K562 (cell line): ENCODE measurements around the gene BACH1. TPM values are rescaled to one million over a fixed set of nuclear protein-coding genes. Genes with fewer than 3 reads are reported as not detected.

Experiments
- ATAC-seq: fragments of 200-7000 bp; cut with Tn5 transposase; 3 replicates; pipeline ENCODE4 v1.9.1; 2020; ENCODE audit warnings: moderate library complexity
- BruUV-seq: library from RNA; stranded (reverse); fragments of 400-500 nt; replicated peaks from 2 replicates; lab custom pipeline; 2021; lab: Mats Ljungman, UMichigan
- CTCF ChIA-PET: fragments of 300-600 bp; formaldehyde crosslinking; extraction: SDS; loops from one replicate; lab custom pipeline; 2021; ENCODE audit warnings: low intra/inter-chr PET ratio; lab: Yijun Ruan, JAX
- POLR2A ChIA-PET: fragments of 300-600, 350-650 bp; sonication (Branson Sonifier 250); formaldehyde crosslinking; extraction: SDS; loops from one replicate; lab custom pipeline; 2021; ENCODE audit warnings: antibody characterized with exemption, inconsistent platforms; lab: Yijun Ruan, JAX
- DNase-seq, 4 experiments: peaks; one replicate each; pipeline versions ENCODE4 v3.0.0 to v3.0.0-alpha.2; 2011 to 2018; ENCODE audit warnings: low spot score in 3 of 4, mixed read lengths in 3 of 4; ENCODE audit errors: extremely low read depth in 1 of 4
- FAIRE-seq: peaks from 2 replicates; lab custom pipeline; 2011; peaks lifted over from hg19 to GRCh38; lab: Jason Lieb, UNC
- H2AFZ ChIP-seq: 2 replicates; pipeline ENCODE4 v1.6.0; 2011; ENCODE audit warnings: low read depth, low read length, control low read depth, inconsistent platforms
- H3K27ac ChIP-seq: fragments of 200-600 bp; 3 replicates; pipeline ENCODE4 v1.8.0; 2011; ENCODE audit warnings: low read depth, mild to moderate bottlenecking, control low read depth, inconsistent platforms, low read length, moderate library complexity, mixed read lengths; ENCODE audit errors: extremely low read depth
- H3K27me3 ChIP-seq, 2 experiments: fragments of 300-600 bp in 1 of 2; 2 replicates in 1 of 2; 3 replicates in 1 of 2; pipeline versions ENCODE4 v1.6.0 to v1.8.0; 2011; ENCODE audit warnings: inconsistent platforms in 2 of 2, low read length in 2 of 2, mild to moderate bottlenecking in 1 of 2, mixed read lengths in 1 of 2, moderate library complexity in 1 of 2; ENCODE audit not compliant: control insufficient read depth in 2 of 2, insufficient read depth in 2 of 2
- H3K36me3 ChIP-seq: fragments of 300-600 bp; 3 replicates; pipeline ENCODE4 v1.8.0; 2011; ENCODE audit warnings: mild to moderate bottlenecking, low read length, inconsistent platforms; ENCODE audit not compliant: control insufficient read depth, insufficient read depth
- H3K4me1 ChIP-seq, 2 experiments: fragments of 200-600 bp in 1 of 2; replicated peaks in 1 of 2; 2 replicates in 1 of 2; 3 replicates in 1 of 2; pipeline versions ENCODE4 v1.5.1 to v1.8.0; 2011; ENCODE audit warnings: inconsistent platforms in 2 of 2, low read length in 2 of 2, mild to moderate bottlenecking in 1 of 2, mixed read lengths in 1 of 2, moderate library complexity in 1 of 2; ENCODE audit not compliant: control insufficient read depth in 2 of 2, insufficient read depth in 2 of 2
- H3K4me2 ChIP-seq: 2 replicates; pipeline ENCODE4 v1.6.1; 2011; ENCODE audit warnings: low read length, control low read depth, inconsistent platforms, mixed read lengths; ENCODE audit not compliant: insufficient read depth
- H3K4me3 ChIP-seq: fragments of 200-600 bp; sonication (generic), shearing (Covaris generic); 2 replicates; pipeline ENCODE4 v1.5.1; 2016; ENCODE audit warnings: control low read depth, inconsistent platforms
- H3K79me2 ChIP-seq: fragments of 200-600 bp; 3 replicates; pipeline ENCODE4 v1.8.0; 2011; ENCODE audit warnings: low read length, inconsistent platforms; ENCODE audit not compliant: control insufficient read depth, insufficient read depth
- H3K9ac ChIP-seq, 2 experiments: 2 replicates each; pipeline versions ENCODE4 v1.6.0 to v1.6.1; 2011; ENCODE audit warnings: low read depth in 2 of 2, low read length in 2 of 2, control low read depth in 1 of 2, inconsistent platforms in 1 of 2, mild to moderate bottlenecking in 1 of 2, mixed read lengths in 1 of 2; ENCODE audit not compliant: insufficient read depth in 1 of 2
- H3K9me1 ChIP-seq: one replicate; pipeline ENCODE4 v1.6.0; 2011; ENCODE audit warnings: inconsistent platforms, mild to moderate bottlenecking, low read length, moderate library complexity; ENCODE audit not compliant: control insufficient read depth, insufficient read depth
- H3K9me3 ChIP-seq: replicated peaks from 2 replicates; pipeline ENCODE4 v1.5.1; 2011; ENCODE audit warnings: low read depth, low read length, inconsistent platforms; ENCODE audit not compliant: control insufficient read depth, insufficient read depth
- H4K20me1 ChIP-seq: replicated peaks from 2 replicates; pipeline ENCODE4 v1.6.1; 2011; ENCODE audit warnings: low read length, inconsistent platforms, mixed read lengths; ENCODE audit not compliant: control insufficient read depth, insufficient read depth
- BMI1 ChIP-seq: fragments of 150-350 bp; IDR thresholded peaks from 2 replicates; pipeline ENCODE4 v1.6.1; 2014; ENCODE audit warnings: low read length
- CEBPB ChIP-seq: fragments of 450-650 bp; IDR thresholded peaks from 2 replicates; pipeline ENCODE4 v1.6.1; 2016; ENCODE audit warnings: missing genetic modification characterization, missing compliant biosample characterization
- ETV5 ChIP-seq: sonication (generic); formaldehyde crosslinking; IDR thresholded peaks from 2 replicates; pipeline ENCODE4 v1.4.0; 2020; ENCODE audit warnings: low read depth, mild to moderate bottlenecking, missing genetic modification reagents
- IRF9 ChIP-seq: fragments of 450-650 bp; IDR thresholded peaks from 2 replicates; pipeline ENCODE4 v1.6.1; 2016; ENCODE audit warnings: missing biosample characterization, missing genetic modification characterization
- JUND ChIP-seq, 2 experiments: IDR thresholded peaks; 2 replicates in 1 of 2; 3 replicates in 1 of 2; pipeline ENCODE4 v1.6.1; 2011; ENCODE audit warnings: borderline replicate concordance in 2 of 2, low read depth in 2 of 2, low read length in 2 of 2, improper control_type of control experiment in 1 of 2, missing biosample characterization in 1 of 2, missing genetic modification characterization in 1 of 2, missing genetic modification reagents in 1 of 2
- RFX7 ChIP-seq: fragments of 250-450 bp; sonication (Bioruptor Pico); IDR thresholded peaks from 2 replicates; pipeline ENCODE4 v1.5.1; 2021; ENCODE audit warnings: mild to moderate bottlenecking
- ZNF449 ChIP-seq: fragments of 250-450 bp; sonication (Bioruptor Pico); IDR thresholded peaks from 2 replicates; pipeline ENCODE4 v1.8.0; 2022; ENCODE audit warnings: moderate library complexity, mild to moderate bottlenecking, inconsistent platforms
- ZNF589 ChIP-seq: fragments of 200-800 bp; sonication (Bioruptor generic); IDR thresholded peaks from 2 replicates; pipeline ENCODE4 v1.6.1; 2016; ENCODE audit warnings: low read depth, missing genetic modification characterization, missing compliant biosample characterization
- WGBS: fragments of 100-300 bp; shearing (Covaris generic); methylation state at CpG from one replicate; pipeline ENCODE4 v1.1.6; 2016; ENCODE audit warnings: low coverage, mixed read lengths; ENCODE audit not compliant: insufficient coverage; ENCODE audit errors: missing lambda C conversion rate; 5-methylcytosine and 5-hydroxymethylcytosine counted together
- in situ Hi-C: fragments of 300-500 bp; cut with MboI; formaldehyde crosslinking; loops from 4 replicates; pipeline ENCODE4 v1.15.0; 2018; ENCODE audit warnings: inconsistent platforms, mixed read lengths
- intact Hi-C: fragments of 100-400 bp; cut with micrococcal nuclease; formaldehyde crosslinking; loops from 2 replicates; pipeline ENCODE4 v1.14.2; 2022
- polyA plus RNA-seq, 8 experiments: library from polyadenylated mRNA; depleted of rRNA in 4 of 8; stranded (reverse) in 5 of 8; unstranded in 3 of 8; fragments of >200 nt; fragmentation: Nextera tagmentation in 2 of 8; fragmentation: Illumina TruSeq in 1 of 8; extraction: Ambion mirVana in 2 of 8; extraction: Trizol in 1 of 8; gene quantifications; 2 replicates each; pipeline versions ENCODE4 v1.2.1 to v1.2.3, GENCODE V29; 2011 to 2014; ENCODE audit warnings: inconsistent platforms in 1 of 8, missing spikeins in 1 of 8
- total RNA-seq, 7 experiments: library from RNA; depleted of rRNA in 6 of 7; stranded (reverse); fragments of >200 nt in 6 of 7; fragmentation: Illumina TruSeq in 2 of 7; extraction: Trizol in 2 of 7; gene quantifications; 2 replicates each; pipeline versions ENCODE4 v1.2.1 to v1.2.3, GENCODE V29; 2011 to 2021; ENCODE audit warnings: low replicate concordance in 1 of 7

Gene BACH1
- total and polyA plus RNA-seq, 9 of the 15 experiments (the other 6 are each of a cell fraction or from before 2014, with no cell fraction given) = 10.6 to 58.5 (median 28.6) TPM

GRCh38 chr21:29390778-29391177 is 92.1 kb downstream of the BACH1 start:
- ATAC-seq = no peak
- Histone ChIP-seq H3K36me3 (no peaks in the 10 kb centered on the region), H3K9me3 (no peaks in the 10 kb centered on the region), H3K4me2 (no peak overlapping the region), H3K27me3 (no peaks in the 10 kb centered on the region), H3K4me1 (no peaks in the 10 kb centered on the region), H3K9ac (no peak overlapping the region), H2AFZ (no peak overlapping the region), H3K4me3 (no peak overlapping the region), H4K20me1 (no peaks in the 10 kb centered on the region), H3K9me1 (no peaks in the 10 kb centered on the region)
- no peak for DNase-seq
- no TSS peak for BruUV-seq
- intact Hi-C loops = no loop called here
- WGBS = 84% methylated on average over 2 of the region's 2 CpGs
- no peak for FAIRE-seq
- in situ Hi-C loops = no loop called here
- CTCF ChIA-PET = no interaction called here
- TF ChIP-seq CEBPB (tag) (no peak), JUND (IDR thresholded peaks at IDR 0.05; ENCODE audit: borderline replicate concordance, low read depth, low read length) (no peak), JUND (tag; IDR thresholded peaks at IDR 0.05; ENCODE audit: borderline replicate concordance, low read depth, low read length) (no peak), IRF9 (tag) (no peak), RFX7 (no peak)
- TF ChIP-seq, all 486 proteins: peak for 0
- no peak overlapping the region for H3K27ac ChIP-seq
- H3K79me2 ChIP-seq = no peaks in the 10 kb centered on the region
- POLR2A ChIA-PET = interaction anchor here (0.6 kb wide), 1 partner anchor 592 kb away, joined by 3 read pairs; no protein-coding TSS in a partner anchor

DNA sequence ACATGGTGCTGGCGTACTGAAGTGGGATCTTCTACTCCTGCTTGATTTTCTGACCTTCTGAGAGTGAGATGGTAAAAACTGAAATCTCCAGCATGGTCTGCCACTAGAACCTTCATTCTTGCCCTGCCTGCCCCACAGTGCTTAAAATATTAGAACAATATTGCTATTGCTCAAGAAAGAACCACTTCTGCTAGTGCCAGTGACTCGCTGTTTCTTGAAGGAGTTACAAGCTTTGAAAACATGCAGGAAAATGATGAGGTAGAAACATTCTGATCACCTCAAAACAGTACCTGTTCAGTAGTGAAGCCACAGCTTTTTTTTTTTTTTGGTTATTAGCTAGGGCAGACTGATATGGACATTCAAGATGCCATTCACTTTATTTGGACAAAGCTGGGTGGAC is 95.3 kb downstream of the BACH1 start:
- WGBS = 98% methylated on average over 2 of the region's 2 CpGs
- no peak overlapping the region for H3K4me3 ChIP-seq
- no peak for DNase-seq
- TF ChIP-seq ZNF589 = no peak
- TF ChIP-seq ETV5 (CRISPR knock-in tag) = no peak
- no peak for TF ChIP-seq ZNF449 (CRISPR knock-in tag)
- no peak for TF ChIP-seq BMI1
- FAIRE-seq = no peak
- CTCF ChIA-PET = no interaction called here
- no peaks in the 10 kb centered on the region for H3K79me2 ChIP-seq
- no peaks in the 10 kb centered on the region; a peak in 1 of 5 replicates for H3K4me1 ChIP-seq
- H3K36me3 ChIP-seq = no peaks in the 10 kb centered on the region
- H3K4me2 ChIP-seq = no peak overlapping the region
- in situ Hi-C loops (no loop called here), intact Hi-C loops (no loop called here)
- no peaks in the 10 kb centered on the region for H3K27me3 ChIP-seq
- no peak overlapping the region for H2AFZ ChIP-seq
- H3K27ac ChIP-seq = no peak overlapping the region
- no TSS peak for BruUV-seq
- no peak for ATAC-seq
- no peaks in the 10 kb centered on the region for H4K20me1 ChIP-seq
- H3K9ac ChIP-seq = no peak overlapping the region
- POLR2A ChIA-PET = interaction anchor here (0.5 kb wide), 1 partner anchor 159 kb away, joined by 3 read pairs; no protein-coding TSS in a partner anchor
- H3K9me1 ChIP-seq = no peaks in the 10 kb centered on the region
- H3K9me3 ChIP-seq = no peaks in the 10 kb centered on the region
